Prostate gland (tissue), 2 donors: ENCODE results near the gene THRAP3.
"Not testable (repeated sequence)": the region's sequence is repeated elsewhere in the genome, so short reads cannot be mapped to it uniquely, and the experiment has no call there.

Source experiments
- POLR2A ChIP-seq: fragments of 450-650 bp; IDR thresholded peaks from one replicate; pipeline ENCODE4 v1.6.1; 2016; ENCODE audit warnings: antibody characterized with exemption, mild to moderate bottlenecking
- TF ChIP-seq, protein P1 (sequence below), 4 experiments: fragments of 200-600 bp in 2 of 4; fragments of 450-650 bp in 2 of 4; sonication (generic) in 2 of 4; IDR thresholded peaks; 1 replicate in 3 of 4; 2 replicates in 1 of 4; pipeline ENCODE4 v1.5.1; 2016 to 2019; ENCODE audit warnings: antibody characterized with exemption in 4 of 4, mild to moderate bottlenecking in 2 of 4, moderate library complexity in 2 of 4

DNA sequence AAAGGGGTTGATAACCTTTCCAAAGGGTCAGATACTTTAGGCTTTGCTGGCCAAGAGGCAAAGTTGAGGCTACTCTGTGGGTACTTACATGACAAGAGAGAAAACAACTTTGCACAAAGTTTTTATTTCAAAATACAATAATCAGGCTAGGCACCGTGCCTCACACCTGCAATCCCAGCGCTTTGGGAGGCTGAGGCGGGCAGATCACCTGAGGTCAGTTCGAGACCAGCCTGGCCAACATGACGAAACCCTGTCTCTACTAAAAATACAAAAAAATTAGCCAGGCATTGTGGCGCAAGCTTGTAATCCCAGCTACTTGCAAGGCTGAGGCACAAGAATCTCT, 28.2 kb downstream of the THRAP3 start:
- TF ChIP-seq, protein P1, sequence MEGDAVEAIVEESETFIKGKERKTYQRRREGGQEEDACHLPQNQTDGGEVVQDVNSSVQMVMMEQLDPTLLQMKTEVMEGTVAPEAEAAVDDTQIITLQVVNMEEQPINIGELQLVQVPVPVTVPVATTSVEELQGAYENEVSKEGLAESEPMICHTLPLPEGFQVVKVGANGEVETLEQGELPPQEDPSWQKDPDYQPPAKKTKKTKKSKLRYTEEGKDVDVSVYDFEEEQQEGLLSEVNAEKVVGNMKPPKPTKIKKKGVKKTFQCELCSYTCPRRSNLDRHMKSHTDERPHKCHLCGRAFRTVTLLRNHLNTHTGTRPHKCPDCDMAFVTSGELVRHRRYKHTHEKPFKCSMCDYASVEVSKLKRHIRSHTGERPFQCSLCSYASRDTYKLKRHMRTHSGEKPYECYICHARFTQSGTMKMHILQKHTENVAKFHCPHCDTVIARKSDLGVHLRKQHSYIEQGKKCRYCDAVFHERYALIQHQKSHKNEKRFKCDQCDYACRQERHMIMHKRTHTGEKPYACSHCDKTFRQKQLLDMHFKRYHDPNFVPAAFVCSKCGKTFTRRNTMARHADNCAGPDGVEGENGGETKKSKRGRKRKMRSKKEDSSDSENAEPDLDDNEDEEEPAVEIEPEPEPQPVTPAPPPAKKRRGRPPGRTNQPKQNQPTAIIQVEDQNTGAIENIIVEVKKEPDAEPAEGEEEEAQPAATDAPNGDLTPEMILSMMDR (IDR thresholded peaks at IDR 0.05): not testable (repeated sequence)
- not testable (repeated sequence) for TF ChIP-seq POLR2A
